IPS DF 6.9 (cell line): ENCODE data around the gene WDR41.
"Not testable (repeated sequence)": the region's sequence is repeated elsewhere in the genome, so short reads cannot be mapped to it uniquely, and the experiment has no call there.

Experiments used
- DNase-seq: peaks from one replicate; pipeline ENCODE4 v3.0.0-alpha.2; 2013; ENCODE audit warnings: low read depth, low spot score
- H3K27ac ChIP-seq: one replicate; pipeline ENCODE4 v1.5.1; 2013; ENCODE audit warnings: low read length, control low read depth
- H3K27me3 ChIP-seq: 2 replicates; pipeline ENCODE4 v1.6.1; 2013; ENCODE audit warnings: mild to moderate bottlenecking, low read length; ENCODE audit not compliant: control insufficient read depth, insufficient read depth
- H3K36me3 ChIP-seq: 2 replicates; pipeline ENCODE4 v1.6.1; 2013; ENCODE audit warnings: low read length; ENCODE audit not compliant: control insufficient read depth, insufficient read depth
- H3K4me1 ChIP-seq: 2 replicates; pipeline ENCODE4 v1.6.1; 2013; ENCODE audit warnings: low read length; ENCODE audit not compliant: control insufficient read depth, insufficient read depth
- H3K4me3 ChIP-seq: 2 replicates; pipeline ENCODE4 v1.5.1; 2013; ENCODE audit warnings: mild to moderate bottlenecking, low read length
- H3K9me3 ChIP-seq: 2 replicates; pipeline ENCODE4 v1.6.1; 2013; ENCODE audit warnings: low read length, inconsistent platforms; ENCODE audit not compliant: control insufficient read depth, insufficient read depth
- WGBS: extraction: QIAGEN DNeasy Blood & Tissue Kit; methylation state at CpG from one replicate; pipeline ENCODE4 v1.1.7; 2013; ENCODE audit warnings: mixed read lengths, missing lambda C conversion rate; ENCODE audit not compliant: insufficient read length, insufficient coverage; 5-methylcytosine and 5-hydroxymethylcytosine counted together

The WDR41 gene

DNA sequence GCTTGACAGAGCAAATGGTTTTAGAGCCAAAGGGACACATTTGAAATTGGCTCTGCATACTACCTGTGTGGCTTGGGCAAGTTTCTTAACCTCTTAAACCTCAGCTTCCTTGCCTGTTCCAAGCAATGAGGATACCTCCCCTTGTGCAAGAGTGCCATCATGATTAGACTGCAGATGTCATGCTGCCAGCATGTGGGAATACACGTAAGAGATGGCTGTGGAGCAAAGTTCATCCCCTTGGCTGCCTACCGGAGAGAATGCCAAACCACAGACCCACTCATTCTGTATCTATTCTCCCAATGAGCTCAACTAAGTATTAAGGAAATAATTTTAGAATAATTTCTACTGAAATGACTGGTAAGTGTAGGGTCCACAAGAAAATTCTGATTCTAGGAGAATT lies 101.3 kb downstream of the WDR41 start:
- no peak for DNase-seq
- H3K36me3 ChIP-seq, result no peaks in the 10 kb centered on the region
- WGBS, result no CpG with 5 or more reads among the region's 2 CpGs
- H3K4me1 ChIP-seq, result no peaks in the 10 kb centered on the region
- no peaks in the 10 kb centered on the region for H3K9me3 ChIP-seq
- H3K4me3 ChIP-seq, result no peak overlapping the region
- no peak overlapping the region for H3K27ac ChIP-seq
- no peaks in the 10 kb centered on the region for H3K27me3 ChIP-seq

DNA sequence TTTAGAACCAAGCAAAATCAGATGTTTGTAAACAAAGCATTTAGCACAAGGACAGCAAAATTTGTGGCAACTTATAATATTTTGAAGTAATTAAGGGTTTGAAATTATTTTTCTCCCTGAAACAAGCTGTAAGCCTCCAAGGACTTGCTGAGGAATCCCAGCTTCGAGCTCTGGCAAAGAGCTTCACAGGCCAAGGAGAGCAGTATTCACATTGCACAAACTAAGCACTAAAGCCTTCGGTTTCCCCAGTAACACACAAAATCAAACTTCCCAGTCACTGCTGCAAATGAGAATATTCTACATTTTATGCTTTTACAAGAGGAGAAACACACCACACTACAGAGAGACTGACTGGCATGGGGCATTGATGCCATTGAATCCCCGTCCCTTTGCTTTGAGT lies 101.9 kb downstream of the WDR41 start:
- WGBS, result no CpG with 5 or more reads among the region's 3 CpGs
- Histone ChIP-seq H3K4me3 (no peak overlapping the region), H3K27me3 (no peaks in the 10 kb centered on the region), H3K36me3 (no peaks in the 10 kb centered on the region), H3K27ac (no peak overlapping the region), H3K9me3 (no peaks in the 10 kb centered on the region), H3K4me1 (no peaks in the 10 kb centered on the region)
- DNase-seq, result no peak

DNA sequence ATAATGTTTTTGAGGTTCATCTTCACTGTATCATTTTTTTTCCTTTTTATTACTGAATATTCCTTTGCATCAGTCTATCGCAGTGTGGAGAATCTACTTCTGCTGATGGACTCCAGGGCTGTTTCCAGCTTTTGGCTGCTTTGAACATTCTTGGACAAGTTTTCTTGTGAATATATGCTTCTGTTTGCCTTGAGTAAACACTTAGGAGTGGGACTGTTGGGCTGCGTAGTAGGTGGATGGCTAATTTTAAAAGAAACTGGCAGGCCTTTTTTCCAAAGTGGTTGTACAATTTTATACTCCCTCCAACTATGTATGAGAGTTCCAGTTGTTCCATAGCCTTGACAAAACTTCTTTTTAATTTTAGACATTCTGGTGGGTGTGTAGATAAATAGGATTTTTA lies 102.4 kb downstream of the WDR41 start:
- no peak overlapping the region for H3K27ac ChIP-seq
- no peaks in the 10 kb centered on the region for H3K36me3 ChIP-seq
- WGBS, result no CpG with 5 or more reads among the region's 2 CpGs
- no peak for DNase-seq
- H3K4me3 ChIP-seq, result no peak overlapping the region
- H3K27me3 ChIP-seq, result no peaks in the 10 kb centered on the region
- no peaks in the 10 kb centered on the region for H3K9me3 ChIP-seq
- no peaks in the 10 kb centered on the region for H3K4me1 ChIP-seq

DNA sequence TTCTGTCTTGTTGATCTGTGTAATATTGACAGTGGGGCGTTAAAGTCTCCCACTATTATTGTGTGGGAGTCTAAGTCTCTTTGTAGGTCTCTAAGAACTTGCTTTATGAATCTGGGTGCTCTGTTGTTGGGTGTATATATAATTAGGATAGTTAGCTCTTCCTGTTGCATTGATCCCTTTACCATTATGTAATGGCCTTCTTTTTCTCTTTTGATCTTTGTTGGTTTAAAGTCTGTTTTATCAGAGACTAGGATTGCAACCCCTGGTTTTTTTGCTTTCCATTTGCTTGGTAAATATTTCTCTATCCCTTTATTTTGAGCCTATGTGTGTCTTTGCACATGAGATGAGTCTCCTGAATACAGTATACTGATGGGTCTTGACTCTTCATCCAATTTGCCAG lies 105.8 kb downstream of the WDR41 start:
- DNase-seq, H3K4me3 ChIP-seq, H3K36me3 ChIP-seq, H3K27me3 ChIP-seq, H3K4me1 ChIP-seq, H3K27ac ChIP-seq, H3K9me3 ChIP-seq: not testable (repeated sequence)
- no CpG with 5 or more reads among the region's 1 CpG for WGBS

DNA sequence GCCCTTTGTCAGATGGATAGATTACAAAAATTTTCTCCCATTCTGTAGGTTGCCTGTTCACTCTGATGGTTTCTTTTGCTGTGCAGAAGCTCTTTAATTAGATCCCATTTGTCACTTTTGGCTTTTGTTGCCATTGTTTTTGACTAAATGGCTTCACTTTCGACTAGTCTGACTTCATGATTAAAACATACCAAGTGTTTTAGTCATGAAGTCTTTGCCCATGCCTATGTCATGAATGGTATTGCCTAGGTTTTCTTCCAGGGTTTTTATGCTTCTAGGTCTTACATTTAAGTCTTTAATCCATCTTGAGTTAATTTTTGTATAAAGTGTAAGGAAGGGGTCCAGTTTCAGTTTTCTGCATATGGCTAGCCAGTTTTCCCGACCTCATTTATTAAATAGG lies 108.8 kb downstream of the WDR41 start:
- not testable (repeated sequence) for H3K4me1 ChIP-seq, H3K9me3 ChIP-seq, H3K36me3 ChIP-seq, DNase-seq, H3K27ac ChIP-seq, H3K27me3 ChIP-seq, H3K4me3 ChIP-seq
- no CpG with 5 or more reads among the region's 2 CpGs for WGBS
